K562 (cell line): ENCODE measurements around the gene ADAR. TPM values are rescaled to one million over a fixed set of nuclear protein-coding genes. Genes with fewer than 3 reads are reported as not detected.
A peak's percentile ranks its signal among the peaks of the same experiment; 100 is the strongest.

Source experiments
- ATAC-seq: fragments of 200-7000 bp; cut with Tn5 transposase; 3 replicates; pipeline ENCODE4 v1.9.1; 2020; ENCODE audit warnings: moderate library complexity
- BruUV-seq: library from RNA; stranded (reverse); fragments of 400-500 nt; replicated peaks from 2 replicates; lab custom pipeline; 2021; lab: Mats Ljungman, UMichigan
- CTCF ChIA-PET: fragments of 300-600 bp; formaldehyde crosslinking; extraction: SDS; loops from one replicate; lab custom pipeline; 2021; ENCODE audit warnings: low intra/inter-chr PET ratio; lab: Yijun Ruan, JAX
- POLR2A ChIA-PET: fragments of 300-600, 350-650 bp; sonication (Branson Sonifier 250); formaldehyde crosslinking; extraction: SDS; loops from one replicate; lab custom pipeline; 2021; ENCODE audit warnings: antibody characterized with exemption, inconsistent platforms; lab: Yijun Ruan, JAX
- DNase-seq, 4 experiments: peaks; one replicate each; pipeline versions ENCODE4 v3.0.0 to v3.0.0-alpha.2; 2011 to 2018; ENCODE audit warnings: low spot score in 3 of 4, mixed read lengths in 3 of 4; ENCODE audit errors: extremely low read depth in 1 of 4
- FAIRE-seq: peaks from 2 replicates; lab custom pipeline; 2011; peaks lifted over from hg19 to GRCh38; lab: Jason Lieb, UNC
- H2AFZ ChIP-seq: 2 replicates; pipeline ENCODE4 v1.6.0; 2011; ENCODE audit warnings: low read depth, low read length, control low read depth, inconsistent platforms
- H3K27ac ChIP-seq: fragments of 200-600 bp; 3 replicates; pipeline ENCODE4 v1.8.0; 2011; ENCODE audit warnings: low read depth, mild to moderate bottlenecking, control low read depth, inconsistent platforms, low read length, moderate library complexity, mixed read lengths; ENCODE audit errors: extremely low read depth
- H3K27me3 ChIP-seq, 2 experiments: fragments of 300-600 bp in 1 of 2; 2 replicates in 1 of 2; 3 replicates in 1 of 2; pipeline versions ENCODE4 v1.6.0 to v1.8.0; 2011; ENCODE audit warnings: inconsistent platforms in 2 of 2, low read length in 2 of 2, mild to moderate bottlenecking in 1 of 2, mixed read lengths in 1 of 2, moderate library complexity in 1 of 2; ENCODE audit not compliant: control insufficient read depth in 2 of 2, insufficient read depth in 2 of 2
- H3K36me3 ChIP-seq: fragments of 300-600 bp; 3 replicates; pipeline ENCODE4 v1.8.0; 2011; ENCODE audit warnings: mild to moderate bottlenecking, low read length, inconsistent platforms; ENCODE audit not compliant: control insufficient read depth, insufficient read depth
- H3K4me1 ChIP-seq, 2 experiments: fragments of 200-600 bp in 1 of 2; replicated peaks in 1 of 2; 2 replicates in 1 of 2; 3 replicates in 1 of 2; pipeline versions ENCODE4 v1.5.1 to v1.8.0; 2011; ENCODE audit warnings: inconsistent platforms in 2 of 2, low read length in 2 of 2, mild to moderate bottlenecking in 1 of 2, mixed read lengths in 1 of 2, moderate library complexity in 1 of 2; ENCODE audit not compliant: control insufficient read depth in 2 of 2, insufficient read depth in 2 of 2
- H3K4me2 ChIP-seq: 2 replicates; pipeline ENCODE4 v1.6.1; 2011; ENCODE audit warnings: low read length, control low read depth, inconsistent platforms, mixed read lengths; ENCODE audit not compliant: insufficient read depth
- H3K4me3 ChIP-seq: fragments of 200-600 bp; sonication (generic), shearing (Covaris generic); 2 replicates; pipeline ENCODE4 v1.5.1; 2016; ENCODE audit warnings: control low read depth, inconsistent platforms
- H3K79me2 ChIP-seq: fragments of 200-600 bp; 3 replicates; pipeline ENCODE4 v1.8.0; 2011; ENCODE audit warnings: low read length, inconsistent platforms; ENCODE audit not compliant: control insufficient read depth, insufficient read depth
- H3K9ac ChIP-seq, 2 experiments: 2 replicates each; pipeline versions ENCODE4 v1.6.0 to v1.6.1; 2011; ENCODE audit warnings: low read depth in 2 of 2, low read length in 2 of 2, control low read depth in 1 of 2, inconsistent platforms in 1 of 2, mild to moderate bottlenecking in 1 of 2, mixed read lengths in 1 of 2; ENCODE audit not compliant: insufficient read depth in 1 of 2
- H3K9me1 ChIP-seq: one replicate; pipeline ENCODE4 v1.6.0; 2011; ENCODE audit warnings: inconsistent platforms, mild to moderate bottlenecking, low read length, moderate library complexity; ENCODE audit not compliant: control insufficient read depth, insufficient read depth
- H3K9me3 ChIP-seq: replicated peaks from 2 replicates; pipeline ENCODE4 v1.5.1; 2011; ENCODE audit warnings: low read depth, low read length, inconsistent platforms; ENCODE audit not compliant: control insufficient read depth, insufficient read depth
- H4K20me1 ChIP-seq: replicated peaks from 2 replicates; pipeline ENCODE4 v1.6.1; 2011; ENCODE audit warnings: low read length, inconsistent platforms, mixed read lengths; ENCODE audit not compliant: control insufficient read depth, insufficient read depth
- ARID1B ChIP-seq: fragments of 450-650 bp; IDR thresholded peaks from 2 replicates; pipeline ENCODE4 v1.6.1; 2016; ENCODE audit warnings: antibody characterized with exemption, mild to moderate bottlenecking, inconsistent platforms
- ELF1 ChIP-seq: fragments of 200-800 bp; sonication (Bioruptor generic); IDR thresholded peaks from 2 replicates; pipeline ENCODE4 v1.6.1; 2016; ENCODE audit warnings: missing genetic modification characterization, missing compliant biosample characterization
- ETV5 ChIP-seq: sonication (generic); formaldehyde crosslinking; IDR thresholded peaks from 2 replicates; pipeline ENCODE4 v1.4.0; 2020; ENCODE audit warnings: low read depth, mild to moderate bottlenecking, missing genetic modification reagents
- HMGXB4 ChIP-seq: sonication (generic); formaldehyde crosslinking; IDR thresholded peaks from 2 replicates; pipeline ENCODE4 v1.8.1; 2023; ENCODE audit warnings: mild to moderate bottlenecking, missing genetic modification reagents
- KDM5B ChIP-seq: fragments of 200-600 bp; sonication (generic); IDR thresholded peaks from 2 replicates; pipeline ENCODE4 v1.6.1; 2012; ENCODE audit warnings: low read depth, mild to moderate bottlenecking, moderate library complexity, low read length, control low read depth, inconsistent platforms; ENCODE audit not compliant: insufficient replicate concordance
- MECOM ChIP-seq: fragments of 250-450 bp; sonication (Bioruptor Pico); IDR thresholded peaks from 2 replicates; pipeline ENCODE4 v1.8.0; 2022; ENCODE audit warnings: inconsistent platforms
- SETDB1 ChIP-seq: IDR thresholded peaks from one replicate; pipeline ENCODE4 v1.6.1; 2012; ENCODE audit warnings: low read length, control low read depth, inconsistent platforms
- SIN3A ChIP-seq, 2 experiments: fragments of 150-350 bp in 1 of 2; IDR thresholded peaks; 2 replicates each; pipeline ENCODE4 v1.6.1; 2011 to 2016; ENCODE audit warnings: borderline replicate concordance in 2 of 2, low read depth in 2 of 2, low read length in 2 of 2, mild to moderate bottlenecking in 2 of 2, moderate library complexity in 2 of 2; ENCODE audit not compliant: control insufficient read depth in 1 of 2
- SPI1 ChIP-seq: IDR thresholded peaks from 2 replicates; pipeline ENCODE4 v1.6.1; 2011; ENCODE audit warnings: low read depth, low read length, control low read depth, borderline replicate concordance
- SRSF1 ChIP-seq: fragments of 200-400 bp; formaldehyde crosslinking; IDR thresholded peaks from 2 replicates; pipeline ENCODE4 v1.6.1; 2017; ENCODE audit warnings: mild to moderate bottlenecking, low read depth, low read length, moderate library complexity
- YBX1 ChIP-seq: fragments of 450-650 bp; IDR thresholded peaks from 2 replicates; pipeline ENCODE4 v1.7.1; 2016; ENCODE audit warnings: mild to moderate bottlenecking
- YY1 ChIP-seq, 3 experiments: IDR thresholded peaks; 2 replicates each; pipeline ENCODE4 v1.6.1; 2011; ENCODE audit warnings: low read length in 2 of 3, mild to moderate bottlenecking in 2 of 3, moderate library complexity in 2 of 3, borderline replicate concordance in 1 of 3, control low read depth in 1 of 3, low read depth in 1 of 3; ENCODE audit not compliant: insufficient read depth in 3 of 3, insufficient replicate concordance in 2 of 3, control insufficient read depth in 1 of 3, insufficient read length in 1 of 3; ENCODE audit errors: extremely low read depth in 1 of 3
- ZBTB7A ChIP-seq: IDR thresholded peaks from 2 replicates; pipeline ENCODE4 v1.6.1; 2011; ENCODE audit warnings: low read depth, mild to moderate bottlenecking, low read length, moderate library complexity, borderline replicate concordance; ENCODE audit not compliant: control insufficient read depth
- ZNF280A ChIP-seq: fragments of 450-650 bp; IDR thresholded peaks from 2 replicates; pipeline ENCODE4 v1.6.1; 2018; ENCODE audit warnings: mild to moderate bottlenecking, low read depth; ENCODE audit not compliant: partially characterized antibody
- WGBS: fragments of 100-300 bp; shearing (Covaris generic); methylation state at CpG from one replicate; pipeline ENCODE4 v1.1.6; 2016; ENCODE audit warnings: low coverage, mixed read lengths; ENCODE audit not compliant: insufficient coverage; ENCODE audit errors: missing lambda C conversion rate; 5-methylcytosine and 5-hydroxymethylcytosine counted together
- in situ Hi-C: fragments of 300-500 bp; cut with MboI; formaldehyde crosslinking; loops from 4 replicates; pipeline ENCODE4 v1.15.0; 2018; ENCODE audit warnings: inconsistent platforms, mixed read lengths
- intact Hi-C: fragments of 100-400 bp; cut with micrococcal nuclease; formaldehyde crosslinking; loops from 2 replicates; pipeline ENCODE4 v1.14.2; 2022
- polyA plus RNA-seq, 8 experiments: library from polyadenylated mRNA; depleted of rRNA in 4 of 8; stranded (reverse) in 5 of 8; unstranded in 3 of 8; fragments of >200 nt; fragmentation: Nextera tagmentation in 2 of 8; fragmentation: Illumina TruSeq in 1 of 8; extraction: Ambion mirVana in 2 of 8; extraction: Trizol in 1 of 8; gene quantifications; 2 replicates each; pipeline versions ENCODE4 v1.2.1 to v1.2.3, GENCODE V29; 2011 to 2014; ENCODE audit warnings: inconsistent platforms in 1 of 8, missing spikeins in 1 of 8
- total RNA-seq, 7 experiments: library from RNA; depleted of rRNA in 6 of 7; stranded (reverse); fragments of >200 nt in 6 of 7; fragmentation: Illumina TruSeq in 2 of 7; extraction: Trizol in 2 of 7; gene quantifications; 2 replicates each; pipeline versions ENCODE4 v1.2.1 to v1.2.3, GENCODE V29; 2011 to 2021; ENCODE audit warnings: low replicate concordance in 1 of 7

The ADAR gene
- total and polyA plus RNA-seq, 9 of the 15 experiments (the other 6 are each of a cell fraction or from before 2014, with no cell fraction given), result 30.1 to 123 (median 60.2) TPM

- peak within 1 kb of the TSS; percentile 95 for H2AFZ ChIP-seq
- peak; percentile 51 for FAIRE-seq
- TF ChIP-seq SRSF1 (no peak), YBX1 (no peak), ETV5 (CRISPR knock-in tag) (no peak), ZNF280A (no peak), SIN3A (IDR thresholded peaks at IDR 0.05; ENCODE audit: borderline replicate concordance in 2 of 2, control insufficient read depth in 1 of 2, low read depth in 2 of 2, low read length in 2 of 2) (0 out of 4 replicates have a peak, but pooled peaks of 1 of the 2 experiments have one; percentile 55), ARID1B (no peak), KDM5B (peak; percentile 51), SETDB1 (no peak), HMGXB4 (CRISPR knock-in tag) (no peak), ELF1 (tag) (peak; percentile 95), ZBTB7A (peak; percentile 26; the same call in 1 of the 2 replicates), SPI1 (0 out of 2 replicates have a peak, but pooled peaks have one; percentile 23), YY1 (IDR thresholded peaks at IDR 0.05; ENCODE audit: borderline replicate concordance in 1 of 3, control insufficient read depth in 1 of 3, extremely low read depth in 1 of 3, insufficient read depth in 3 of 3, insufficient read length in 1 of 3, insufficient replicate concordance in 2 of 3, low read depth in 1 of 3, low read length in 2 of 3) (peak; percentile 54 to 90 (median 89)), MECOM (CRISPR knock-in tag) (no peak)
These were observed 49.9 kb downstream of the ADAR start, which contains the start of gene UBE2Q1 for GRCh38 chr1:154557939-154558719. Gene UBE2Q1 (minus strand): TSS chr1:154558662. CDS start chr1:154558553, 109 bp downstream.

More at GRCh38 chr1:154557939-154558719, 49.9 kb downstream of the ADAR start, which contains the start of gene UBE2Q1:
- no TSS peak for BruUV-seq
- H4K20me1 ChIP-seq, result no peaks in the 10 kb centered on the region
- CTCF ChIA-PET, result interaction anchor here (0.6 to 2.8 kb wide), 7 partner anchors 12 to 503 kb away, joined by 3 to 19 read pairs (median 4); no protein-coding TSS in a partner anchor
- H3K4me3 ChIP-seq, result peak within 1 kb of the TSS; percentile 82
- peaks cover 0 to 3% of the 10 kb centered on the region in 2 experiments; a peak in 1 of 5 replicates for H3K27me3 ChIP-seq
- peak within 1 kb of the TSS; percentile 82 for H3K27ac ChIP-seq
- intact Hi-C loops (loop anchor here (2.0 to 5.0 kb wide), 5 partner anchors 199 to 529 kb away; partner anchors contain the start of genes EFNA4, PMVK and ZBTB7B), in situ Hi-C loops (loop anchor here (5.0 kb wide), 1 partner anchor 71 kb away; no protein-coding TSS in a partner anchor)
- peaks cover 27% of the 10 kb centered on the region for H3K79me2 ChIP-seq
- H3K4me2 ChIP-seq, result peak within 1 kb of the TSS; percentile 99
- H3K4me1 ChIP-seq, result peaks cover 18 to 21% of the 10 kb centered on the region in 2 experiments; a peak in 4 of 5 replicates
- peaks cover 31% of the 10 kb centered on the region for H3K36me3 ChIP-seq
- H3K9me3 ChIP-seq, result no peaks in the 10 kb centered on the region
- DNase-seq (peak; percentile 32 to 85 (median 63)), ATAC-seq (peak; percentile 6; the same call in 2 of the 3 replicates)
- under 1% methylated on average over 21 of the region's 69 CpGs for WGBS
- POLR2A ChIA-PET, result interaction anchor here (0.6 kb wide), 1 partner anchor 17 kb away, joined by 3 read pairs; no protein-coding TSS in a partner anchor
- H3K9me1 ChIP-seq, result no peaks in the 10 kb centered on the region
- H3K9ac ChIP-seq, result peak within 1 kb of the TSS; percentile 80 to 95
